Stimulated activated naive CD8-positive, alpha-beta T cell treated with anti-CD3 and anti-CD28 coated beads, Interleukin-15, amount 100 ng/mL, for 72 hours (primary cell): ENCODE data around the gene TMEM128.
"Not testable (repeated sequence)": the region's sequence is repeated elsewhere in the genome, so short reads cannot be mapped to it uniquely, and the experiment has no call there.

ENCODE experiments used
- ATAC-seq: fragments of 150-1000 bp; cut with Tn5 transposase; 2 replicates; pipeline ENCODE4 v1.10.0; 2021; ENCODE audit warnings: mild to moderate bottlenecking, moderate library complexity
- DNase-seq, 2 donors: peaks; one replicate each; pipeline ENCODE4 v3.0.0; 2021 to 2022
- H3K27ac Mint-ChIP-seq, 2 donors: one replicate each; pipeline ENCODE4 v1.8.0; 2022; ENCODE audit warnings: mild to moderate bottlenecking in 2 of 2, mixed read lengths in 2 of 2, moderate library complexity in 2 of 2
- H3K27me3 Mint-ChIP-seq: one replicate; pipeline ENCODE4 v1.8.0; 2022; ENCODE audit warnings: mixed read lengths
- H3K4me1 Mint-ChIP-seq: one replicate; pipeline ENCODE4 v1.8.0; 2022; ENCODE audit warnings: mild to moderate bottlenecking, mixed read lengths
- H3K4me3 Mint-ChIP-seq, 2 donors: one replicate each; pipeline ENCODE4 v1.8.0; 2022; ENCODE audit warnings: mild to moderate bottlenecking in 2 of 2, mixed read lengths in 2 of 2, moderate library complexity in 1 of 2
- H3K9me3 Mint-ChIP-seq, 2 donors: one replicate each; pipeline ENCODE4 v1.8.0; 2022; ENCODE audit warnings: mixed read lengths in 2 of 2

The TMEM128 gene

GRCh38 chr4:4227510-4228355 lies 20.3 kb downstream of the TMEM128 start:
- H3K4me1 Mint-ChIP-seq = peaks cover 19% of the 10 kb centered on the region
- H3K9me3 Mint-ChIP-seq = no peaks in the 10 kb centered on the region
- ATAC-seq (no peak), DNase-seq (no peak)
- H3K4me3 Mint-ChIP-seq = peak overlapping the region in 1 of 2 donors; percentile 38
- H3K27ac Mint-ChIP-seq = no peak overlapping the region
- H3K27me3 Mint-ChIP-seq = peaks cover 75% of the 10 kb centered on the region

- H3K4me1 Mint-ChIP-seq = peaks cover 19% of the 10 kb centered on the region
- no peak within 1 kb of the TSS for H3K27ac Mint-ChIP-seq
- H3K9me3 Mint-ChIP-seq = no peaks in the 10 kb centered on the region
- peaks cover 84% of the 10 kb centered on the region for H3K27me3 Mint-ChIP-seq
- ATAC-seq (no peak), DNase-seq (no peak)
- H3K4me3 Mint-ChIP-seq = peak within 1 kb of the TSS in 1 of 2 donors; percentile 40
These were observed 21.2 kb downstream of the TMEM128 start, which contains the start of gene OTOP1 for GRCh38 chr4:4226606-4227438. Gene OTOP1, minus strand, starts transcription at chr4:4226929. Its CDS starts 65 bp downstream, at chr4:4226864.

- Mint-ChIP-seq H3K4me3 (peak overlapping the region in 1 of 2 donors; percentile 21), H3K27ac (no peak overlapping the region), H3K27me3 (peaks cover 90% of the 10 kb centered on the region), H3K4me1 (peaks cover 19% of the 10 kb centered on the region), H3K9me3 (no peaks in the 10 kb centered on the region)
- ATAC-seq (no peak), DNase-seq (no peak)
These were observed 22.0 kb downstream of the TMEM128 start for GRCh38 chr4:4225915-4226605.

- Mint-ChIP-seq H3K27ac (no peak overlapping the region), H3K27me3 (peaks cover 8% of the 10 kb centered on the region), H3K4me3 (no peak overlapping the region), H3K9me3 (no peaks in the 10 kb centered on the region), H3K4me1 (no peaks in the 10 kb centered on the region)
- ATAC-seq (no peak), DNase-seq (no peak)
These were observed 30.9 kb downstream of the TMEM128 start for GRCh38 chr4:4217113-4217512.

GRCh38 chr4:4216648-4217047 lies 31.4 kb downstream of the TMEM128 start:
- H3K27ac Mint-ChIP-seq = no peak overlapping the region
- H3K27me3 Mint-ChIP-seq = peaks cover 4% of the 10 kb centered on the region
- no peaks in the 10 kb centered on the region for H3K4me1 Mint-ChIP-seq
- DNase-seq (no peak), ATAC-seq (no peak)
- H3K4me3 Mint-ChIP-seq = no peak overlapping the region
- H3K9me3 Mint-ChIP-seq = no peaks in the 10 kb centered on the region

GRCh38 chr4:4213674-4214073 lies 34.3 kb downstream of the TMEM128 start:
- H3K4me3 Mint-ChIP-seq, H3K27ac Mint-ChIP-seq, ATAC-seq, H3K4me1 Mint-ChIP-seq, H3K9me3 Mint-ChIP-seq, DNase-seq: not testable (repeated sequence)
- H3K27me3 Mint-ChIP-seq = peaks cover 20% of the 10 kb centered on the region

GRCh38 chr4:4206204-4206603 lies 41.8 kb downstream of the TMEM128 start:
- no peak for ATAC-seq

GRCh38 chr4:4204401-4204745 lies 43.6 kb downstream of the TMEM128 start:
- Mint-ChIP-seq H3K27ac (no peak overlapping the region), H3K9me3 (peaks cover 0 to 7% of the 10 kb centered on the region in 2 donors), H3K4me1 (peaks cover 8% of the 10 kb centered on the region), H3K4me3 (no peak overlapping the region), H3K27me3 (peaks cover 59% of the 10 kb centered on the region)
- DNase-seq (no peak), ATAC-seq (no peak)

More at GRCh38 chr4:4206204-4206603, 41.8 kb downstream of the TMEM128 start:
- Mint-ChIP-seq H3K9me3 (peaks cover 0 to 7% of the 10 kb centered on the region in 2 donors), H3K4me1 (peaks cover 8% of the 10 kb centered on the region), H3K4me3 (no peak overlapping the region), H3K27me3 (peaks cover 76% of the 10 kb centered on the region), H3K27ac (no peak overlapping the region)
- DNase-seq = no peak

- Mint-ChIP-seq H3K9me3 (peaks cover 0 to 7% of the 10 kb centered on the region in 2 donors), H3K4me1 (peaks cover 8% of the 10 kb centered on the region), H3K4me3 (no peak overlapping the region), H3K27me3 (peaks cover 58% of the 10 kb centered on the region), H3K27ac (no peak overlapping the region)
- DNase-seq (no peak), ATAC-seq (no peak)
These were observed 44.2 kb downstream of the TMEM128 start for GRCh38 chr4:4203688-4204400.

- no peak overlapping the region for H3K4me3 Mint-ChIP-seq
These were observed 45.5 kb downstream of the TMEM128 start for GRCh38 chr4:4202510-4202909.

GRCh38 chr4:4200624-4201023 lies 47.4 kb downstream of the TMEM128 start:
- DNase-seq (no peak), ATAC-seq (no peak)
- no peak overlapping the region for H3K4me3 Mint-ChIP-seq

More at GRCh38 chr4:4202510-4202909, 45.5 kb downstream of the TMEM128 start:
- ATAC-seq (no peak), DNase-seq (no peak)
- H3K9me3 Mint-ChIP-seq = peaks cover 0 to 7% of the 10 kb centered on the region in 2 donors
- H3K27ac Mint-ChIP-seq = no peak overlapping the region
- H3K27me3 Mint-ChIP-seq = peaks cover 58% of the 10 kb centered on the region
- H3K4me1 Mint-ChIP-seq = no peaks in the 10 kb centered on the region

GRCh38 chr4:4195354-4195753 lies 52.7 kb downstream of the TMEM128 start:
- peaks cover 66% of the 10 kb centered on the region for H3K27me3 Mint-ChIP-seq
- H3K27ac Mint-ChIP-seq = no peak overlapping the region
- peaks cover 7% of the 10 kb centered on the region for H3K4me1 Mint-ChIP-seq
- H3K4me3 Mint-ChIP-seq = no peak overlapping the region
- no peaks in the 10 kb centered on the region for H3K9me3 Mint-ChIP-seq
- ATAC-seq = no peak
- DNase-seq = no peak

More at GRCh38 chr4:4200624-4201023, 47.4 kb downstream of the TMEM128 start:
- Mint-ChIP-seq H3K27me3 (peaks cover 57% of the 10 kb centered on the region), H3K27ac (no peak overlapping the region), H3K9me3 (no peaks in the 10 kb centered on the region), H3K4me1 (no peaks in the 10 kb centered on the region)

GRCh38 chr4:4188557-4188956 lies 59.5 kb downstream of the TMEM128 start:
- peaks cover 69% of the 10 kb centered on the region for H3K27me3 Mint-ChIP-seq
- ATAC-seq, DNase-seq, H3K27ac Mint-ChIP-seq, H3K4me1 Mint-ChIP-seq, H3K9me3 Mint-ChIP-seq, H3K4me3 Mint-ChIP-seq: not testable (repeated sequence)
